HG02623 (cell line): ENCODE results near the gene PARM1.
"Not testable (repeated sequence)": the region's sequence is repeated elsewhere in the genome, so short reads cannot be mapped to it uniquely, and the experiment has no call there.

Source experiments
- ATAC-seq: cut with Tn5 transposase; IDR thresholded peaks from one replicate; pipeline ENCODE4 v1.9.1; 2021; ENCODE audit warnings: moderate library complexity; ENCODE audit not compliant: unreplicated experiment

PARM1 gene

GRCh38 chr4:74975848-74976824 lies 43.2 kb downstream of the PARM1 start:
- ATAC-seq: no peak

- ATAC-seq: no peak
Measured at GRCh38 chr4:74982546-74983252, 49.8 kb downstream of the PARM1 start.

- ATAC-seq: no peak
Measured at GRCh38 chr4:74983253-74983635, 50.3 kb downstream of the PARM1 start.

- no peak for ATAC-seq
Measured at GRCh38 chr4:74990276-74990875, 57.5 kb downstream of the PARM1 start.

GRCh38 chr4:74994436-74994835 lies 61.5 kb downstream of the PARM1 start:
- not testable (repeated sequence) for ATAC-seq

GRCh38 chr4:74996996-74997395 lies 64.1 kb downstream of the PARM1 start:
- no peak for ATAC-seq

GRCh38 chr4:74997948-74998729 lies 65.2 kb downstream of the PARM1 start:
- ATAC-seq: no peak

- ATAC-seq: no peak
Measured at GRCh38 chr4:74999714-75000309, 66.9 kb downstream of the PARM1 start.

- ATAC-seq: no peak
Measured at GRCh38 chr4:75001871-75002270, 69.0 kb downstream of the PARM1 start.

GRCh38 chr4:75002381-75002780 lies 69.5 kb downstream of the PARM1 start:
- ATAC-seq: no peak

GRCh38 chr4:75003979-75004378 lies 71.1 kb downstream of the PARM1 start:
- ATAC-seq: no peak

GRCh38 chr4:75004755-75005668 lies 72.1 kb downstream of the PARM1 start:
- ATAC-seq: no peak

GRCh38 chr4:75005727-75006126 lies 72.8 kb downstream of the PARM1 start:
- ATAC-seq: no peak

GRCh38 chr4:75007891-75008290 lies 75.0 kb downstream of the PARM1 start:
- no peak for ATAC-seq

- no peak for ATAC-seq
Measured at GRCh38 chr4:75009138-75009537, 76.2 kb downstream of the PARM1 start.

GRCh38 chr4:75011131-75011795 lies 78.3 kb downstream of the PARM1 start:
- no peak for ATAC-seq

GRCh38 chr4:75015627-75016026 lies 82.7 kb downstream of the PARM1 start:
- ATAC-seq: no peak

- no peak for ATAC-seq
Measured at GRCh38 chr4:75016472-75016871, 83.6 kb downstream of the PARM1 start.
